ENCODE results near the gene NOTCH2.

Gene NOTCH2

DNA sequence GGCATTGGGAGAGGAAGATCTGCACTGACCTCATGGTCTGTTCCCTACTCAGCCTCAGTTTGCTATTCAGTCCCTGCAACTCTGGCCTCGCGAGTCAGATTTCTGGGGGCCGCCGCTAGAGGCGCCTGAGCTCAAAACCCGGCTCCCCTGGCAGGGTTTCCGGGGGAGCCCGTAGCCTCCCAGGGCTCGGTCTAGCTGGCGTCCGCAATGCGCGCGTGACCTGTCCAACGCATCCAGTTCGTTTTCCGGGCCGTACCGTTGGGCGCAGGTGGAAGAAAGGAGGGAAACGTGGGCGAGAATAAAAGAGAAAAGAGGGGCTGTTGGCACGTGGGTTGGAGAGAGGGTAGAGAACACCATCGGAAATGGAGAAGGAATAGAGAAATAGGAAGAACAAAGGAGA lies 173.2 kb downstream of the NOTCH2 start, which contains the start of gene ADAM30:
ADAM30 (minus strand) TSS at position 213 of the 400 bp plus-strand sequence; CDS start at position 34, 179 bp downstream.
- no peaks in the 10 kb centered on the region for H3K4me1 ChIP-seq (ENCODE audit: control insufficient read depth in 2 of 2, insufficient read depth in 1 of 2, low read depth in 1 of 2, low read length in 2 of 2)
- no peak within 1 kb of the TSS for H4K8ac ChIP-seq (ENCODE audit: low read depth, low read length)
- no peak within 1 kb of the TSS for H3K4me2 ChIP-seq (ENCODE audit: insufficient read depth, low read length, poor library complexity, severe bottlenecking)
- no peaks in the 10 kb centered on the region for H3K36me3 ChIP-seq (replicated peaks in 1 of 2; ENCODE audit: control insufficient read depth in 2 of 2, insufficient read depth in 2 of 2, low read length in 2 of 2)
- H2BK5ac ChIP-seq (ENCODE audit: low read length), result no peak within 1 kb of the TSS
- H3K79me1 ChIP-seq (ENCODE audit: low read depth, low read length), result no peaks in the 10 kb centered on the region
- H3K9me3 ChIP-seq (replicated peaks in 1 of 2; ENCODE audit: control insufficient read depth in 2 of 2, insufficient read depth in 1 of 2, low read depth in 1 of 2, low read length in 2 of 2), result no peaks in the 10 kb centered on the region
- no peak within 1 kb of the TSS for H2AFZ ChIP-seq (ENCODE audit: low read length)
- no peak within 1 kb of the TSS for H2BK12ac ChIP-seq (ENCODE audit: low read length)
- H3K4ac ChIP-seq (ENCODE audit: low read length), result no peak within 1 kb of the TSS
- H3K14ac ChIP-seq (ENCODE audit: low read length), result no peak within 1 kb of the TSS
- H4K91ac ChIP-seq (ENCODE audit: low read depth, low read length, poor library complexity), result no peak within 1 kb of the TSS
- H3K18ac ChIP-seq (ENCODE audit: low read length), result no peak within 1 kb of the TSS
- H3K27ac ChIP-seq (replicated peaks; ENCODE audit: low read length), result no peak within 1 kb of the TSS
- no peak within 1 kb of the TSS for H3K23ac ChIP-seq (ENCODE audit: low read depth, low read length, poor library complexity)
- H3K9ac ChIP-seq (ENCODE audit: low read depth, low read length, poor library complexity), result no peak within 1 kb of the TSS
- H3K4me3 ChIP-seq (ENCODE audit: low read length in 2 of 2), result no peak within 1 kb of the TSS
- WGBS, 2 donors (ENCODE audit: extremely low coverage in 2 of 2, insufficient read length in 2 of 2, insufficient replicate concordance in 1 of 2), result 100% methylated on average over 3 of the region's 24 CpGs; no CpG with 5 or more reads in 1 of the 2 donors
- H2BK15ac ChIP-seq (ENCODE audit: low read length), result no peak within 1 kb of the TSS
- no peak within 1 kb of the TSS for H2AK5ac ChIP-seq (ENCODE audit: low read depth, low read length)
- no peaks in the 10 kb centered on the region for H3K27me3 ChIP-seq (ENCODE audit: control insufficient read depth in 3 of 3, insufficient read depth in 3 of 3, low read depth in 1 of 3, low read length in 3 of 3)
- DNase-seq (ENCODE audit: low spot score), result no peak
- H2BK120ac ChIP-seq (ENCODE audit: low read depth, low read length), result no peak within 1 kb of the TSS

DNA sequence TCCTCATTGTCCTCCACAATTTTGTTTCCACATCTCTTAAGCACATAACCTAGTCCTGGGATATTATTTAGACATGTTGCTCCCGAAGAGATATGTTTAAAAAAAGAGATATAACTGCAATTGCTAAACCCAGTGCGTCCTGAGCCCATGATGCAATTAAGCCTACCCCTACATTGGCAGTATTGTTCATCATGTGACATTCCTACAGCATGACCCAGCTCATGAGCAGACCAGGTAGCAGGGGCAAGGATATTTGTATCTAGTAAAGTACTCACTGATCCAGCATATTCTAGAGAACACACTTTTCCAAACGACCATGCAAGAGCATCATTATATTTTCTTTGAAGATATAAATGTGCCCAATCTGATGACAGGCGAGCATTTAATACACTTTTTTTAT lies 174.4 kb downstream of the NOTCH2 start:
- no peak for DNase-seq (ENCODE audit: low spot score)
- Histone ChIP-seq H3K14ac (ENCODE audit: low read length) (no peak overlapping the region), H2BK5ac (ENCODE audit: low read length) (no peak overlapping the region), H3K79me1 (ENCODE audit: low read depth, low read length) (no peaks in the 10 kb centered on the region), H3K27ac (replicated peaks; ENCODE audit: low read length) (no peak overlapping the region), H3K18ac (ENCODE audit: low read length) (no peak overlapping the region), H3K36me3 (replicated peaks in 1 of 2; ENCODE audit: control insufficient read depth in 2 of 2, insufficient read depth in 2 of 2, low read length in 2 of 2) (no peaks in the 10 kb centered on the region), H3K9me3 (replicated peaks in 1 of 2; ENCODE audit: control insufficient read depth in 2 of 2, insufficient read depth in 1 of 2, low read depth in 1 of 2, low read length in 2 of 2) (no peaks in the 10 kb centered on the region), H2BK15ac (ENCODE audit: low read length) (no peak overlapping the region), H3K23ac (ENCODE audit: low read depth, low read length, poor library complexity) (no peak overlapping the region), H3K4me1 (ENCODE audit: control insufficient read depth in 2 of 2, insufficient read depth in 1 of 2, low read depth in 1 of 2, low read length in 2 of 2) (no peaks in the 10 kb centered on the region), H3K27me3 (ENCODE audit: control insufficient read depth in 3 of 3, insufficient read depth in 3 of 3, low read depth in 1 of 3, low read length in 3 of 3) (no peaks in the 10 kb centered on the region), H3K9ac (ENCODE audit: low read depth, low read length, poor library complexity) (no peak overlapping the region), H4K8ac (ENCODE audit: low read depth, low read length) (no peak overlapping the region), H2AFZ (ENCODE audit: low read length) (no peak overlapping the region), H3K4me2 (ENCODE audit: insufficient read depth, low read length, poor library complexity, severe bottlenecking) (no peak overlapping the region), H3K4ac (ENCODE audit: low read length) (no peak overlapping the region), H2AK5ac (ENCODE audit: low read depth, low read length) (no peak overlapping the region), H4K91ac (ENCODE audit: low read depth, low read length, poor library complexity) (no peak overlapping the region), H2BK12ac (ENCODE audit: low read length) (no peak overlapping the region), H2BK120ac (ENCODE audit: low read depth, low read length) (no peak overlapping the region), H3K4me3 (ENCODE audit: low read length in 2 of 2) (no peak overlapping the region)
- WGBS, 2 donors (ENCODE audit: extremely low coverage in 2 of 2, insufficient read length in 2 of 2, insufficient replicate concordance in 1 of 2), result no CpG with 5 or more reads among the region's 4 CpGs

DNA sequence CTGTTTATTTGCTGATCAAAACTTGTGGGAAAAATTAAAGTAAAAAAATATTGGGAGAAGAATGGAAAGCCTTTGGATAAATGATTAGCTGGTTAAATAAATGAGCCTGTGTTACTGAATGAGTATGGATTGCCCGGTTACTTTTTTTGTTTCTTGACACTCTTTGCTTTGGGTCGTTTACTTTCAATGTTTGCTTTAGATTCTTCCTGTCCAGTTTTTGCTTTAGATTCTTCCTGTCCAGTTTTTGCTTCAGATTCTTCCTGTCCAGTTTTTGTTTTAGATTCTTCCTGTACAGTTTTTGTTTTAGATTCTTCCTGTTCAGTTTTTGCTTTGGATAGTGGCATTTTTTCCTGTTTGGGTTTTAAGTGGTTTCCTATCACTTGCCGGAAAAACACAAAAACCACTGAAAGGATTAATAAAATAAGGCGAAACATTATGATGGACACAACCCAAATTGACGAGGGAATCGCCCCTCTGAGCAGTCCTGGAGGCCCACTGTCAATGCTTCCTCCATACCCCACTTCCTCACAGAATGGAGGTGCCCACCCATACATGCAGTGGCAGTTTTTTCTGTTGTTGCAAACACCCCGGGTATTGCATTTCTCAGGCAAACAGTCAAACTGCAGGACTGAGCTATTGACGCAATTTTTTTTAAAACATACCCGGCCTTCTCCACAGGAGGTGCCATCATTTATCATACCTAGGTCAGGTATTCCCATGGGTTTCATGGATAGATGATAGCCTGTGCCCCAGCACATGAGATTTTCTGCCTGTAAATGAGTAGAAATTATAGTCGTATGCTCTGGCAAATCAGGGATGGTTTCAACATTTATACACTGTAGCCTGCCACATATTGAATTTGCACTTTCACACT lies 175.4 kb downstream of the NOTCH2 start:
- no peak for DNase-seq (ENCODE audit: low spot score)
- no peaks in the 10 kb centered on the region for H3K4me1 ChIP-seq (ENCODE audit: control insufficient read depth in 2 of 2, insufficient read depth in 1 of 2, low read depth in 1 of 2, low read length in 2 of 2)
- no peak overlapping the region for H3K14ac ChIP-seq (ENCODE audit: low read length)
- H3K4ac ChIP-seq (ENCODE audit: low read length), result no peak overlapping the region
- H2BK120ac ChIP-seq (ENCODE audit: low read depth, low read length), result no peak overlapping the region
- H2AFZ ChIP-seq (ENCODE audit: low read length), result no peak overlapping the region
- H3K18ac ChIP-seq (ENCODE audit: low read length), result no peak overlapping the region
- H4K91ac ChIP-seq (ENCODE audit: low read depth, low read length, poor library complexity), result no peak overlapping the region
- H3K9ac ChIP-seq (ENCODE audit: low read depth, low read length, poor library complexity), result no peak overlapping the region
- no peak overlapping the region for H3K4me3 ChIP-seq (ENCODE audit: low read length in 2 of 2)
- H2AK5ac ChIP-seq (ENCODE audit: low read depth, low read length), result no peak overlapping the region
- H2BK15ac ChIP-seq (ENCODE audit: low read length), result no peak overlapping the region
- no peak overlapping the region for H2BK12ac ChIP-seq (ENCODE audit: low read length)
- H4K8ac ChIP-seq (ENCODE audit: low read depth, low read length), result no peak overlapping the region
- H3K36me3 ChIP-seq (replicated peaks in 1 of 2; ENCODE audit: control insufficient read depth in 2 of 2, insufficient read depth in 2 of 2, low read length in 2 of 2), result no peaks in the 10 kb centered on the region
- H3K27me3 ChIP-seq (ENCODE audit: control insufficient read depth in 3 of 3, insufficient read depth in 3 of 3, low read depth in 1 of 3, low read length in 3 of 3), result no peaks in the 10 kb centered on the region
- H3K9me3 ChIP-seq (replicated peaks in 1 of 2; ENCODE audit: control insufficient read depth in 2 of 2, insufficient read depth in 1 of 2, low read depth in 1 of 2, low read length in 2 of 2), result no peaks in the 10 kb centered on the region
- no peaks in the 10 kb centered on the region for H3K79me1 ChIP-seq (ENCODE audit: low read depth, low read length)
- no peak overlapping the region for H3K23ac ChIP-seq (ENCODE audit: low read depth, low read length, poor library complexity)
- H3K27ac ChIP-seq (replicated peaks; ENCODE audit: low read length), result no peak overlapping the region
- no peak overlapping the region for H3K4me2 ChIP-seq (ENCODE audit: insufficient read depth, low read length, poor library complexity, severe bottlenecking)
- no CpG with 5 or more reads among the region's 10 CpGs for WGBS, 2 donors (ENCODE audit: extremely low coverage in 2 of 2, insufficient read length in 2 of 2, insufficient replicate concordance in 1 of 2)
- no peak overlapping the region for H2BK5ac ChIP-seq (ENCODE audit: low read length)

DNA sequence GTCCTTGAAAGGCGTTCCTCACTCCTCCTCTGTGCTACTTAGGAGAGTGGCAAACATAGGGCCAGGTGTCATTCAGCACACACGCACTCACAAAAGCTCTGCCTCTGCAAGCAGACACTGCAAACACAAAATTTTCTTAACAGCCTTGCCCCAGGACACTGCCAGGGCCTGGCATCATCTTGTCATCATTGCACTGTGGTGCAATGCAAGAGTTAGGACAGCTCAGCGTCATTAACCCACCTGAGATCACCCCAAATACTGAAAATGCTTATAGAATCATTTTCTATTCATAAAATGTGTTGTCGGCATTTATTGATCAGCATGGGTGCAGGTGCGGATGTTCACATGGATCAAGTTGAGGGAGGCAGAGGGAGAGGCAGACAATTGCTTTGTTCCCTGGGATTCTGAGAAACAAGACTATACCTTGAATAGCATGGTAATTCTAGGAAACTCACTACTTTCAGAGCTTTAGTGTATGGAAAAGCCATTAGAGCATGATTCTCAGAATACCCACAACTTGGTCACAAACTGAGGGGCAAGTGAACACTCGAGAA lies 176.1 kb downstream of the NOTCH2 start:
- no peak overlapping the region for H2BK12ac ChIP-seq (ENCODE audit: low read length)
- no peak overlapping the region for H2BK120ac ChIP-seq (ENCODE audit: low read depth, low read length)
- H3K18ac ChIP-seq (ENCODE audit: low read length), result no peak overlapping the region
- no peak overlapping the region for H2AK5ac ChIP-seq (ENCODE audit: low read depth, low read length)
- no peak overlapping the region for H3K4me3 ChIP-seq (ENCODE audit: low read length in 2 of 2)
- no peak overlapping the region for H2BK5ac ChIP-seq (ENCODE audit: low read length)
- H2AFZ ChIP-seq (ENCODE audit: low read length), result no peak overlapping the region
- WGBS, 2 donors (ENCODE audit: extremely low coverage in 2 of 2, insufficient read length in 2 of 2, insufficient replicate concordance in 1 of 2), result no CpG with 5 or more reads among the region's 6 CpGs
- no peaks in the 10 kb centered on the region for H3K4me1 ChIP-seq (ENCODE audit: control insufficient read depth in 2 of 2, insufficient read depth in 1 of 2, low read depth in 1 of 2, low read length in 2 of 2)
- H3K23ac ChIP-seq (ENCODE audit: low read depth, low read length, poor library complexity), result no peak overlapping the region
- no peak overlapping the region for H3K14ac ChIP-seq (ENCODE audit: low read length)
- H3K4me2 ChIP-seq (ENCODE audit: insufficient read depth, low read length, poor library complexity, severe bottlenecking), result no peak overlapping the region
- no peak overlapping the region for H4K91ac ChIP-seq (ENCODE audit: low read depth, low read length, poor library complexity)
- H3K79me1 ChIP-seq (ENCODE audit: low read depth, low read length), result no peaks in the 10 kb centered on the region
- H4K8ac ChIP-seq (ENCODE audit: low read depth, low read length), result no peak overlapping the region
- DNase-seq (ENCODE audit: low spot score), result no peak
- H3K9ac ChIP-seq (ENCODE audit: low read depth, low read length, poor library complexity), result no peak overlapping the region
- H2BK15ac ChIP-seq (ENCODE audit: low read length), result no peak overlapping the region
- peaks cover 0 to 2% of the 10 kb centered on the region in 2 donors for H3K9me3 ChIP-seq (replicated peaks in 1 of 2; ENCODE audit: control insufficient read depth in 2 of 2, insufficient read depth in 1 of 2, low read depth in 1 of 2, low read length in 2 of 2)
- H3K27ac ChIP-seq (replicated peaks; ENCODE audit: low read length), result no peak overlapping the region
- H3K4ac ChIP-seq (ENCODE audit: low read length), result no peak overlapping the region
- H3K27me3 ChIP-seq (ENCODE audit: control insufficient read depth in 3 of 3, insufficient read depth in 3 of 3, low read depth in 1 of 3, low read length in 3 of 3), result no peaks in the 10 kb centered on the region
- no peaks in the 10 kb centered on the region for H3K36me3 ChIP-seq (replicated peaks in 1 of 2; ENCODE audit: control insufficient read depth in 2 of 2, insufficient read depth in 2 of 2, low read length in 2 of 2)
